ENCODE results near the gene TSC2.

Gene TSC2

DNA sequence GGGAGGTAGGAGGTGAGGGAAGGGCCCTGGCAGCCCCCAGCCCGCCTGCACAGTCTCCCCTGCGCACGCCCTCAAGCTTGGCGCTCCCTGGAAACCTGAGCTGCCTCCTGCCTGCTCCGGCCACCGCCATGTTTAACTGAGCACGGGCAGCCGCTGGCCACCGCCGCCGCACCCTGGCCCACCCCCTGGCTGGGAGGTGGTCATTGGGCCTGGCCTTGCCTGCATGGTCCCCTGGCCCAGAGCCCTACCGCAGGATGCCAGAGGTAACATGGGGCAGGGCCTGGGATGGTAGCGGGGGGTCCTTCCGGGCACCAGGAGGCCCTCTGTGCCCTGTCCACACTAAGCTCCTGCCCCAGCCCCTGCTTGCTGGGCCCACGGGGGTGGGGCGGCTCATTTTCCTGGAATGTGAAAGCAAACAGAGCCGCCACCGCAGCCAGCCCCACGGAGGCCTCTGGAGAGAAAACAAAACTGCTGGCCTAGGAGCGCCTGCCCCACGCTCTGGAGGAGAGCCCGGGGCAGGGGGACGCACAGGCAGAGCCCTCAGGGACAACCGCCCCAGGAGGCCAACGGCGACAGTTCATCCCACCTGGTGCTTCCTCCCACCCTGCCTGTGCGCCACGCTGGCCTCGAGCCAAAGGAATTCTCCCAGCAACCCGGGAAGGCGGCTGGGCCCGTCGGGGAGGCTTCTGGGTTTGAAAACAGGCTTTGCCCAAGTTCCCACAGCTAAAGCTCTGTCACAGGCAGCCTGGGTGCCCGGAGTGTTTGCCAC, 12.2 kb upstream of the TSC2 start:
- Histone ChIP-seq H3K4me1 (ENCODE audit: control extremely low read depth in 1 of 4, control insufficient read depth in 4 of 4, insufficient read depth in 4 of 4, low read length in 3 of 4) (peaks cover 0 to 30% (median 23%) of the 10 kb centered on the region in 4 experiments), H3K27me3 (replicated peaks in 2 of 5; ENCODE audit: control insufficient read depth in 4 of 5, insufficient read depth in 5 of 5, low read length in 4 of 5) (no peaks in the 10 kb centered on the region), H3K4me3 (ENCODE audit: control insufficient read depth in 1 of 7, extremely low read depth in 1 of 7, insufficient read depth in 4 of 7, low read depth in 2 of 7, low read length in 6 of 7) (no peak overlapping the region), H3K9me3 (ENCODE audit: control extremely low read depth in 1 of 5, control insufficient read depth in 4 of 5, insufficient read depth in 2 of 5, low read depth in 1 of 5, low read length in 4 of 5) (no peaks in the 10 kb centered on the region), H3K36me3 (ENCODE audit: control insufficient read depth in 4 of 4, insufficient read depth in 4 of 4, low read length in 3 of 4) (peaks cover 0 to 4% (median under 1%) of the 10 kb centered on the region in 4 experiments), H3K27ac (ENCODE audit: insufficient read depth in 1 of 2, low read depth in 1 of 2, low read length in 2 of 2, poor library complexity in 1 of 2, severe bottlenecking in 2 of 2) (no peak overlapping the region)
- WGBS (ENCODE audit: insufficient coverage) = 91% methylated on average over 33 of the region's 34 CpGs
- POLR2A ChIA-PET = no interaction called here
- no peak for DNase-seq
- CTCF ChIA-PET = no interaction called here

DNA sequence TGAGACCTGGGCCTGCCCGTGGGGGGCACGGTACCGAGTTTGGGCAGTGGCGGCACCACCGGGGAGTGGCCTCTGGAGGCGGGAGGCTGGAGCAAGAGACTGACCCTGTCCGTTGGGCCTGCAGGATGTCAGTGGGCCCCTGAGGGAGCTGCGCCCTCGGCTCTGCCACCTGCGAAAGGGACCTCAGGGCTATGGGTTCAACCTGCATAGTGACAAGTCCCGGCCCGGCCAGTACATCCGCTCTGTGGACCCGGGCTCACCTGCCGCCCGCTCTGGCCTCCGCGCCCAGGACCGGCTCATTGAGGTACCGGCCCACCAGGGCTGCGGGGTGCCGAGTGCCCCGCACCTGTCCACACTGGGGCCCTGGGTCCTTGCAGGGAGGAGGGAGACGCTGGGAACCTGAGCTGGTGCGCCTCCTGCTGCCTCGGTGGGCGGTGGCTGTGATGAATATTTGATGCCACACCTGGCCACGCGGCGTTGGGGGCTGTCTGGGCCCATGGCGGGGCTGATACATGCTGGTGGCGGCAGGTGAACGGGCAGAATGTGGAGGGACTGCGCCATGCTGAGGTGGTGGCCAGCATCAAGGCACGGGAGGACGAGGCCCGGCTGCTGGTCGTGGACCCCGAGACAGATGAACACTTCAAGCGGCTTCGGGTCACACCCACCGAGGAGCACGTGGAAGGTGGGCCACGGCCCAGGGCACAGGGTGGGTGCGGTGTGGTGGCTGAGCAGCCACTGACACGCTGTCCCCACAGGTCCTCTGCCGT, 11.4 kb upstream of the TSC2 start:
- Histone ChIP-seq H3K27me3 (replicated peaks in 2 of 5; ENCODE audit: control insufficient read depth in 4 of 5, insufficient read depth in 5 of 5, low read length in 4 of 5) (no peaks in the 10 kb centered on the region), H3K9me3 (ENCODE audit: control extremely low read depth in 1 of 5, control insufficient read depth in 4 of 5, insufficient read depth in 2 of 5, low read depth in 1 of 5, low read length in 4 of 5) (no peaks in the 10 kb centered on the region), H3K4me1 (ENCODE audit: control extremely low read depth in 1 of 4, control insufficient read depth in 4 of 4, insufficient read depth in 4 of 4, low read length in 3 of 4) (peaks cover 0 to 29% (median 23%) of the 10 kb centered on the region in 4 experiments), H3K27ac (ENCODE audit: insufficient read depth in 1 of 2, low read depth in 1 of 2, low read length in 2 of 2, poor library complexity in 1 of 2, severe bottlenecking in 2 of 2) (no peak overlapping the region), H3K36me3 (ENCODE audit: control insufficient read depth in 4 of 4, insufficient read depth in 4 of 4, low read length in 3 of 4) (peaks cover 0 to 6% (median 1%) of the 10 kb centered on the region in 4 experiments), H3K4me3 (ENCODE audit: control insufficient read depth in 1 of 7, extremely low read depth in 1 of 7, insufficient read depth in 4 of 7, low read depth in 2 of 7, low read length in 6 of 7) (no peak overlapping the region)
- WGBS (ENCODE audit: insufficient coverage) = over 99% methylated on average over 42 of the region's 47 CpGs
- ChIA-PET CTCF (interaction anchor here (1.3 to 1.5 kb wide), 2 partner anchors 8 to 104 kb away, joined by 4 read pairs; no protein-coding TSS in a partner anchor), POLR2A (no interaction called here)
- no peak for DNase-seq

DNA sequence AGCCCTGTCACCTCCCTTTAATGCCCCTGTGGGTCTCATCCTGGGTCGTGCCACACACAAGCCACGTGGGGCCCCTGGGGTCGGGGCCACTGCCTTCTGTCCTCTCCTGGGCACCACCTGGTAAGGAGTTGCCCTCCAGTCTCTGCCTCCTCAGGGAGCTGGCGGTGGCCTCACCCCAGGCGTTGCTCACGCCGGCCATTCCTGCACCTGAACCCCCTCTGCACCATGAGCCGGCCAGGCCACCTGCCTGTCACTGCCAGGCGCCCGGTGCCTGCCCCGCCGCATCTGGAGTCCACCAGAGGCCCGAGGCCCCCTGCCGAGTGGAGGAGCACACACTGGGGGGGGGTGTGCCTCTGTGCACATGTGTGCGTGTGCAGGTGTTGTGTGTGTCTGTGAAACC, 10.7 kb upstream of the TSC2 start:
- CTCF ChIA-PET = interaction anchor here (1.3 to 1.5 kb wide), 2 partner anchors 9 to 103 kb away, joined by 4 read pairs; no protein-coding TSS in a partner anchor
- H3K27ac ChIP-seq (ENCODE audit: insufficient read depth in 1 of 2, low read depth in 1 of 2, low read length in 2 of 2, poor library complexity in 1 of 2, severe bottlenecking in 2 of 2) = no peak overlapping the region
- POLR2A ChIA-PET = no interaction called here
- peaks cover 0 to 27% (median 23%) of the 10 kb centered on the region in 4 experiments for H3K4me1 ChIP-seq (ENCODE audit: control extremely low read depth in 1 of 4, control insufficient read depth in 4 of 4, insufficient read depth in 4 of 4, low read length in 3 of 4)
- no peak overlapping the region for H3K4me3 ChIP-seq (ENCODE audit: control insufficient read depth in 1 of 7, extremely low read depth in 1 of 7, insufficient read depth in 4 of 7, low read depth in 2 of 7, low read length in 6 of 7)
- no peaks in the 10 kb centered on the region for H3K9me3 ChIP-seq (ENCODE audit: control extremely low read depth in 1 of 5, control insufficient read depth in 4 of 5, insufficient read depth in 2 of 5, low read depth in 1 of 5, low read length in 4 of 5)
- 98% methylated on average over 12 of the region's 15 CpGs for WGBS (ENCODE audit: insufficient coverage)
- H3K27me3 ChIP-seq (replicated peaks in 2 of 5; ENCODE audit: control insufficient read depth in 4 of 5, insufficient read depth in 5 of 5, low read length in 4 of 5) = no peaks in the 10 kb centered on the region
- DNase-seq = no peak
- H3K36me3 ChIP-seq (ENCODE audit: control insufficient read depth in 4 of 4, insufficient read depth in 4 of 4, low read length in 3 of 4) = peaks cover 0 to 6% (median 3%) of the 10 kb centered on the region in 4 experiments

DNA sequence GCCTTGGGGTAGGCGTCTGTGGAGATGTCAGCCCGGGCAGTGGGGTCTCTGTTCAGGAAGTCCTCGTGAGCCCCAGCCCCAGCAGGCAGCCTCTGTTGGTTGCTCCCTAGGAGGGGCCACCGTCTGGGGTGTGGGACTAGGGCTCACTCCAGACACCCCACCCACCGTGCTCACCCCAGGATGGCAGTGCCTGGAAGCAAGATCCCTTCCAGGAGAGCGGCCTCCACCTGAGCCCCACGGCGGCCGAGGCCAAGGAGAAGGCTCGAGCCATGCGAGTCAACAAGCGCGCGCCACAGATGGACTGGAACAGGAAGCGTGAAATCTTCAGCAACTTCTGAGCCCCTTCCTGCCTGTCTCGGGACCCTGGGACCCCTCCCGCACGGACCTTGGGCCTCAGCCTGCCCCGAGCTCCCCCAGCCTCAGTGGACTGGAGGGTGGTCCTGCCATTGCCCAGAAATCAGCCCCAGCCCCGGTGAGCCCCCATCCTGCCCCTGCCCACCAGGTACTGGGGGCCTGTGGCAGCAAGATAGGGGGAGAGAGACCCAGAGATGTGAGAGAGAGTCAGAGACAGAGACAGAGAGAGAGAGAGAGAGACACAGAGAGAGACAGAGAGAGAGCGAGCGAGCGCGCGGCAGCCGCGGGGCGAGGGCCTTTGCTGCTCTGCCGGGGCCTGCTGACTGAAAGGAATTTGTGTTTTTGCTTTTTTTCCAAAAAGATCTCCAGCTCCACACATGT, 10.0 kb upstream of the TSC2 start:
- Histone ChIP-seq H3K36me3 (ENCODE audit: control insufficient read depth in 4 of 4, insufficient read depth in 4 of 4, low read length in 3 of 4) (peaks cover 0 to 8% (median 3%) of the 10 kb centered on the region in 4 experiments), H3K27ac (ENCODE audit: insufficient read depth in 1 of 2, low read depth in 1 of 2, low read length in 2 of 2, poor library complexity in 1 of 2, severe bottlenecking in 2 of 2) (no peak overlapping the region), H3K4me3 (ENCODE audit: control insufficient read depth in 1 of 7, extremely low read depth in 1 of 7, insufficient read depth in 4 of 7, low read depth in 2 of 7, low read length in 6 of 7) (no peak overlapping the region), H3K27me3 (replicated peaks in 2 of 5; ENCODE audit: control insufficient read depth in 4 of 5, insufficient read depth in 5 of 5, low read length in 4 of 5) (no peaks in the 10 kb centered on the region), H3K4me1 (ENCODE audit: control extremely low read depth in 1 of 4, control insufficient read depth in 4 of 4, insufficient read depth in 4 of 4, low read length in 3 of 4) (peaks cover 0 to 24% (median 21%) of the 10 kb centered on the region in 4 experiments), H3K9me3 (ENCODE audit: control extremely low read depth in 1 of 5, control insufficient read depth in 4 of 5, insufficient read depth in 2 of 5, low read depth in 1 of 5, low read length in 4 of 5) (no peaks in the 10 kb centered on the region)
- 91% methylated on average over 13 of the region's 29 CpGs for WGBS (ENCODE audit: insufficient coverage)
- ChIA-PET CTCF (interaction anchor here (1.0 to 1.5 kb wide), 3 partner anchors 10 to 115 kb away, joined by 3 to 4 read pairs (median 4); no protein-coding TSS in a partner anchor), POLR2A (no interaction called here)
- DNase-seq = no peak

DNA sequence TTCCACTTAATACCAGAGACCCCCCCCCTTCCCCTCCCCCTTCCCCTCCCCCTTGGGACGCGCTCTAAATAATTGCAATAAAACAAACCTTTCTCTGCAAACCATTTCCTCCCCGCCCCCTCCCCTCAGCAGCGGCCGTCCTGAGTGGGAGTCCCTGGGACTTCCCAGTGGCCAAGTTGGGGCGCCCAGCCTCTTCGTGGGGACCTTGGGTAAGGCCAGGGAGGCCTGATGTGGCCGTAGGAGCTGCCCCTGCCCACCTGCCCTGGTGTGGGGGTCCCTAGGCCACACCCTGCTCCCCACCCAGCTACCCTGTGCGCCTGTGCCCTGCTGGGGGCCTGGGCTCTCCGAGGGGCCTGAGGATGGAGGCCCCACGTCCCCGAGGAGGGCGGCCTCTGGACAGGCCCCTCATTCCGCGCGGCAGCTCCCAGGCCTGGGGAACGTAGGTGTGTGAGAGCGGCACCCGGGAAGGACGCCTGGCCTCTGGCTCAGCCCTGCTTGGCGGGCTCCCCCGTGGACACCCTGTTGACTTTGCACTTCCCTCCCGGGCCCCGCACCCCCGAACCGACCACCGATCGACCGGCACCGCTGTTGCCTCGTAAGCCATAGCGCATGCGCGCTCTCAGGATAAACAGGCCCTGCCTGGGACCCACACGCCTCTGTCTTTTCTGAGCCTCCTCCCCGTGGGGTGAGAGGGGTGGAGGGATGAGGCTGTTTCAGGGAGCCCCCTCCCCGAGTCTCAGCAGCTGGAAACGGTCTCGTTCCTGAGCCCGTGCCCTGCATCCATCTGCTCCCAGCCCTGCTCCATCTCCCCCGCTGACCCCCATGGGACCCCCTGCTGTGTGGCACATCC, 9.2 kb upstream of the TSC2 start:
- no peak for DNase-seq
- ChIA-PET POLR2A (no interaction called here), CTCF (interaction anchor here (1.0 to 1.5 kb wide), 2 partner anchors 8 to 114 kb away, joined by 3 to 5 read pairs; no protein-coding TSS in a partner anchor)
- Histone ChIP-seq H3K36me3 (ENCODE audit: control insufficient read depth in 4 of 4, insufficient read depth in 4 of 4, low read length in 3 of 4) (peaks cover 0 to 13% (median 3%) of the 10 kb centered on the region in 4 experiments), H3K27ac (ENCODE audit: insufficient read depth in 1 of 2, low read depth in 1 of 2, low read length in 2 of 2, poor library complexity in 1 of 2, severe bottlenecking in 2 of 2) (no peak overlapping the region), H3K27me3 (replicated peaks in 2 of 5; ENCODE audit: control insufficient read depth in 4 of 5, insufficient read depth in 5 of 5, low read length in 4 of 5) (no peaks in the 10 kb centered on the region), H3K4me3 (ENCODE audit: control insufficient read depth in 1 of 7, extremely low read depth in 1 of 7, insufficient read depth in 4 of 7, low read depth in 2 of 7, low read length in 6 of 7) (no peak overlapping the region), H3K4me1 (ENCODE audit: control extremely low read depth in 1 of 4, control insufficient read depth in 4 of 4, insufficient read depth in 4 of 4, low read length in 3 of 4) (peaks cover 0 to 24% (median 18%) of the 10 kb centered on the region in 4 experiments), H3K9me3 (ENCODE audit: control extremely low read depth in 1 of 5, control insufficient read depth in 4 of 5, insufficient read depth in 2 of 5, low read depth in 1 of 5, low read length in 4 of 5) (no peaks in the 10 kb centered on the region)
- WGBS (ENCODE audit: insufficient coverage) = 95% methylated on average over 26 of the region's 41 CpGs

DNA sequence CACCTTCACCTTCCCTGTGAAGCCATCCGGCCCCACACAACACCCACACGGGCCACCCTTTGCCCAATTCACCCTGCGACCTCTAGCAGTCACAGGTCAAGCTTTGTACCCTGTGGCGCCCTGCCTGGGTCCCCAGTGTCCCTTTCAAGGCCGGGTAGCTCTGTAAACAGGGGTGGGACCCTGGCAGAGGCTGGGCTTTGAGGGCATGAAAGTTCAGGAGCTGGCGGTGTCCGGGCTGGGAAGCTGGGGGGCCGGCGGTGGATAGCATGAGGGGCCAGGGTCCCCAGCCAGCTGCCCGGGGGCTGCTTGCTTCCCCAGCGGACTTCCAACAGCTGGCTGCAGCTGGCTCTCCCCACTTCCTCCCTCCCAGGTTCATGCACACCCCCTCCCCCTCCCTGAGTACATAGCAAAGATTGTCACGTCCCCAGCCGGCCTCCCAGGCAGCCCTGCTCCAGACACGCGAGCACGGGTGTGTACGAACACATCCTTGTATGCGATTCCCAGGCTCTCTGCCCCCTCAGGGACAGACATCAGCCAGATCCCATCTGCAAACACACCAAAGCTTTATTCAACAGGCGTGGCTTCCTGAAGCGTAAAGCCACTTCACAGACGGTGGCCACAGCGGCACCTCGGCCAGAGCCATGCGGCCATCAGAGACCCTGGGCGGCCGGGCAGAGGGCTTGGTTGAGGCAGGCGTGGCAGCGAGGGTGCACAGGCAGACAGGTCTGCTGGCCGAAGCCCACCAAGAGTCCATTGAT, 8.3 kb upstream of the TSC2 start:
- Histone ChIP-seq H3K27ac (ENCODE audit: insufficient read depth in 1 of 2, low read depth in 1 of 2, low read length in 2 of 2, poor library complexity in 1 of 2, severe bottlenecking in 2 of 2) (no peak overlapping the region), H3K4me1 (ENCODE audit: control extremely low read depth in 1 of 4, control insufficient read depth in 4 of 4, insufficient read depth in 4 of 4, low read length in 3 of 4) (peaks cover 0 to 27% (median 21%) of the 10 kb centered on the region in 4 experiments), H3K36me3 (ENCODE audit: control insufficient read depth in 4 of 4, insufficient read depth in 4 of 4, low read length in 3 of 4) (peaks cover 0 to 13% (median 3%) of the 10 kb centered on the region in 4 experiments), H3K4me3 (ENCODE audit: control insufficient read depth in 1 of 7, extremely low read depth in 1 of 7, insufficient read depth in 4 of 7, low read depth in 2 of 7, low read length in 6 of 7) (no peak overlapping the region), H3K9me3 (ENCODE audit: control extremely low read depth in 1 of 5, control insufficient read depth in 4 of 5, insufficient read depth in 2 of 5, low read depth in 1 of 5, low read length in 4 of 5) (no peaks in the 10 kb centered on the region), H3K27me3 (replicated peaks in 2 of 5; ENCODE audit: control insufficient read depth in 4 of 5, insufficient read depth in 5 of 5, low read length in 4 of 5) (no peaks in the 10 kb centered on the region)
- POLR2A ChIA-PET = no interaction called here
- 89% methylated on average over 26 of the region's 29 CpGs for WGBS (ENCODE audit: insufficient coverage)
- DNase-seq = no peak
- CTCF ChIA-PET = interaction anchor here (1.5 to 1.7 kb wide), 2 partner anchors 9 to 15 kb away, joined by 4 to 5 read pairs; no protein-coding TSS in a partner anchor
